ENCODE results near the gene ZNF771.

ZNF771 gene

GRCh38 chr16:30375864-30376263, 31.5 kb upstream of the ZNF771 start:
- H3K9ac ChIP-seq (ENCODE audit: low read length) = no peak overlapping the region
- no peak overlapping the region for H3K4me3 ChIP-seq (ENCODE audit: insufficient read depth, low read length, poor library complexity, severe bottlenecking)
- no peak overlapping the region for H2AFZ ChIP-seq (ENCODE audit: low read depth, low read length, severe bottlenecking)
- no peaks in the 10 kb centered on the region for H3K9me2 ChIP-seq (replicated peaks; ENCODE audit: insufficient read depth, low read length)
- H3K27ac ChIP-seq (ENCODE audit: low read depth, low read length) = no peak overlapping the region
- TF ChIP-seq CTCF (IDR thresholded peaks at IDR 0.05; ENCODE audit: insufficient read depth, low read length, poor library complexity, severe bottlenecking) = no peak
- no peak for TF ChIP-seq EZH2phosphoT487 (conservative IDR thresholded peaks at IDR 0.05; ENCODE audit: low read length)
- no peaks in the 10 kb centered on the region for H3K36me3 ChIP-seq (ENCODE audit: low read length)
- H3K4me2 ChIP-seq (ENCODE audit: low read depth, low read length, poor library complexity, severe bottlenecking) = no peak overlapping the region
- no peaks in the 10 kb centered on the region for H4K20me1 ChIP-seq (ENCODE audit: low read depth, low read length)
- H3F3A ChIP-seq (ENCODE audit: insufficient read depth) = peaks cover 36% of the 10 kb centered on the region
- no peaks in the 10 kb centered on the region for H3K79me2 ChIP-seq (ENCODE audit: insufficient read depth, low read length)
- H3K27me3 ChIP-seq (ENCODE audit: low read length) = no peaks in the 10 kb centered on the region
- no peaks in the 10 kb centered on the region for H3K9me3 ChIP-seq (ENCODE audit: insufficient read depth, low read length)

- H3K27me3 ChIP-seq (ENCODE audit: low read length) = no peaks in the 10 kb centered on the region
- no peaks in the 10 kb centered on the region for H4K20me1 ChIP-seq (ENCODE audit: low read depth, low read length)
- H3K9me3 ChIP-seq (ENCODE audit: insufficient read depth, low read length) = no peaks in the 10 kb centered on the region
- H3F3A ChIP-seq (ENCODE audit: insufficient read depth) = peaks cover 34% of the 10 kb centered on the region
- no peaks in the 10 kb centered on the region for H3K36me3 ChIP-seq (ENCODE audit: low read length)
- no peak for TF ChIP-seq EZH2phosphoT487 (conservative IDR thresholded peaks at IDR 0.05; ENCODE audit: low read length)
- no peak for TF ChIP-seq CTCF (IDR thresholded peaks at IDR 0.05; ENCODE audit: insufficient read depth, low read length, poor library complexity, severe bottlenecking)
- no peak overlapping the region for H3K4me2 ChIP-seq (ENCODE audit: low read depth, low read length, poor library complexity, severe bottlenecking)
- no peak overlapping the region for H2AFZ ChIP-seq (ENCODE audit: low read depth, low read length, severe bottlenecking)
- no peak overlapping the region for H3K4me3 ChIP-seq (ENCODE audit: insufficient read depth, low read length, poor library complexity, severe bottlenecking)
- H3K9me2 ChIP-seq (replicated peaks; ENCODE audit: insufficient read depth, low read length) = no peaks in the 10 kb centered on the region
- no peak overlapping the region for H3K27ac ChIP-seq (ENCODE audit: low read depth, low read length)
- peaks cover 5% of the 10 kb centered on the region for H3K79me2 ChIP-seq (ENCODE audit: insufficient read depth, low read length)
- no peak overlapping the region for H3K9ac ChIP-seq (ENCODE audit: low read length)
These were observed 30.9 kb upstream of the ZNF771 start for GRCh38 chr16:30376461-30376902.

- H3K9me2 ChIP-seq (replicated peaks; ENCODE audit: insufficient read depth, low read length) = no peaks in the 10 kb centered on the region
- no peaks in the 10 kb centered on the region for H3K27me3 ChIP-seq (ENCODE audit: low read length)
- TF ChIP-seq EZH2phosphoT487 (conservative IDR thresholded peaks at IDR 0.05; ENCODE audit: low read length) (no peak), CTCF (IDR thresholded peaks at IDR 0.05; ENCODE audit: insufficient read depth, low read length, poor library complexity, severe bottlenecking) (no peak)
- peak overlapping the region; percentile 60 for H3K4me3 ChIP-seq (ENCODE audit: insufficient read depth, low read length, poor library complexity, severe bottlenecking)
- peak overlapping the region; percentile 91 for H3K27ac ChIP-seq (ENCODE audit: low read depth, low read length)
- H3K9ac ChIP-seq (ENCODE audit: low read length) = peak overlapping the region; percentile 73
- H3K79me2 ChIP-seq (ENCODE audit: insufficient read depth, low read length) = peaks cover 13% of the 10 kb centered on the region
- peaks cover 26% of the 10 kb centered on the region for H3F3A ChIP-seq (ENCODE audit: insufficient read depth)
- no peaks in the 10 kb centered on the region for H3K9me3 ChIP-seq (ENCODE audit: insufficient read depth, low read length)
- H3K36me3 ChIP-seq (ENCODE audit: low read length) = no peaks in the 10 kb centered on the region
- peak overlapping the region; percentile 95 for H3K4me2 ChIP-seq (ENCODE audit: low read depth, low read length, poor library complexity, severe bottlenecking)
- no peaks in the 10 kb centered on the region for H4K20me1 ChIP-seq (ENCODE audit: low read depth, low read length)
- H2AFZ ChIP-seq (ENCODE audit: low read depth, low read length, severe bottlenecking) = peak overlapping the region; percentile 50
These were observed 30.2 kb upstream of the ZNF771 start for GRCh38 chr16:30377050-30377811.

All from SU-DHL-6 (cell line).